ENCODE results near the gene ZDHHC8. TPM values are rescaled to one million over a fixed set of nuclear protein-coding genes. Genes with fewer than 3 reads are reported as not detected.

The ZDHHC8 gene
- total and polyA plus RNA-seq, 10 of the 15 experiments (the other 5 are each of a cell fraction or from before 2014, with no cell fraction given): 0.03 to 46.3 (median 5.3) TPM

- TF ChIP-seq SREBF2 (IDR thresholded peaks at IDR 0.05; ENCODE audit: low read length): no peak
Observed at GRCh38 chr22:20135806-20136602, 4.4 kb downstream of the ZDHHC8 start (continued).

DNA sequence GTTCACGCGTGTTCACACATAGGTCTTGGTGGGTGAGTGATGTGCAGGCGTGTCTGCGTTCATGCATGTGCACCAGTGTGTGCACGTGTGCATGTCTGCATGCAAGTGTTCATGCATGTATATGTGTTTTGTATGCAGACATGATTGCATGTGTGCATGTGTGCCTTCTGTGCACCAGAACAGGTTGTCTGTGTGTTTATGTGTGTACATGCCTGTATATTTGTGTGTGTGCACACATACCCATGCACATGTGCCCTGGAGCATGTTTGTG is 4.9 kb downstream of the ZDHHC8 start:
- no peak for FAIRE-seq
- Histone ChIP-seq H3K27me3 (replicated peaks in 1 of 2; ENCODE audit: control insufficient read depth in 2 of 2, insufficient read depth in 2 of 2, low read length in 1 of 2) (no peaks in the 10 kb centered on the region), H3K79me2 (ENCODE audit: control insufficient read depth, insufficient read depth, low read length) (peaks cover 7% of the 10 kb centered on the region), H2AFZ (ENCODE audit: control insufficient read depth, low read depth, low read length) (no peak overlapping the region), H3K9ac (ENCODE audit: control insufficient read depth, insufficient read depth, low read length) (no peak overlapping the region), H4K20me1 (ENCODE audit: control insufficient read depth, insufficient read depth) (no peaks in the 10 kb centered on the region), H3K36me3 (ENCODE audit: control insufficient read depth in 2 of 2, insufficient read depth in 2 of 2, low read length in 1 of 2) (no peaks in the 10 kb centered on the region; a peak in 1 of 4 replicates), H3K27ac (ENCODE audit: control insufficient read depth, insufficient read depth) (no peak overlapping the region), H3K4me3 (no peak overlapping the region), H3K4me1 (ENCODE audit: control insufficient read depth, insufficient read depth, low read length) (peaks cover 9% of the 10 kb centered on the region), H3K4me2 (ENCODE audit: control insufficient read depth, insufficient read depth) (no peak overlapping the region), H3K9me3 (replicated peaks; ENCODE audit: control insufficient read depth, insufficient read depth, low read length) (no peaks in the 10 kb centered on the region)
- ATAC-seq: no peak
- in situ Hi-C loops (cut with MboI) (no loop called here), intact Hi-C loops (cut with micrococcal nuclease; ENCODE audit: unreplicated experiment) (no loop called here)
- 85% methylated on average over 5 of the region's 5 CpGs for WGBS (ENCODE audit: insufficient coverage, insufficient replicate concordance, low lambda C conversion rate, missing lambda C conversion rate)
- SMC1A ChIA-PET (ENCODE audit: uncharacterized antibody, unreplicated experiment): no interaction called here
- RAD21 ChIA-PET (ENCODE audit: unreplicated experiment): no interaction called here
- DNase-seq (ENCODE audit: low read depth, low spot score): no peak
- BruUV-seq (replicated peaks): no TSS peak
- no peak for TF ChIP-seq POLR2AphosphoS5 (IDR thresholded peaks at IDR 0.05; ENCODE audit: low read length)
- no peak for TF ChIP-seq TAF1 (IDR thresholded peaks at IDR 0.05; ENCODE audit: borderline replicate concordance, low read depth, low read length)
- TF ChIP-seq RCOR1 (conservative IDR thresholded peaks at IDR 0.05; ENCODE audit: low read depth, low read length): no peak
- TF ChIP-seq YY1 (IDR thresholded peaks at IDR 0.05; ENCODE audit: low read depth, low read length): no peak
- TF ChIP-seq MLLT1 (IDR thresholded peaks at IDR 0.05): no peak
- TF ChIP-seq CREM (IDR thresholded peaks at IDR 0.05; ENCODE audit: low read depth): no peak
- TF ChIP-seq YBX1 (IDR thresholded peaks at IDR 0.05): no peak
- TF ChIP-seq CHD2 (IDR thresholded peaks at IDR 0.05; ENCODE audit: borderline replicate concordance, low read depth, low read length): no peak
- TF ChIP-seq, protein P1, sequence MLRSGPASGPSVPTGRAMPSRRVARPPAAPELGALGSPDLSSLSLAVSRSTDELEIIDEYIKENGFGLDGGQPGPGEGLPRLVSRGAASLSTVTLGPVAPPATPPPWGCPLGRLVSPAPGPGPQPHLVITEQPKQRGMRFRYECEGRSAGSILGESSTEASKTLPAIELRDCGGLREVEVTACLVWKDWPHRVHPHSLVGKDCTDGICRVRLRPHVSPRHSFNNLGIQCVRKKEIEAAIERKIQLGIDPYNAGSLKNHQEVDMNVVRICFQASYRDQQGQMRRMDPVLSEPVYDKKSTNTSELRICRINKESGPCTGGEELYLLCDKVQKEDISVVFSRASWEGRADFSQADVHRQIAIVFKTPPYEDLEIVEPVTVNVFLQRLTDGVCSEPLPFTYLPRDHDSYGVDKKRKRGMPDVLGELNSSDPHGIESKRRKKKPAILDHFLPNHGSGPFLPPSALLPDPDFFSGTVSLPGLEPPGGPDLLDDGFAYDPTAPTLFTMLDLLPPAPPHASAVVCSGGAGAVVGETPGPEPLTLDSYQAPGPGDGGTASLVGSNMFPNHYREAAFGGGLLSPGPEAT (IDR thresholded peaks at IDR 0.05; ENCODE audit: low read depth): no peak
- no peak for TF ChIP-seq HDAC2 (IDR thresholded peaks at IDR 0.05)
- no peak for TF ChIP-seq SREBF1 (IDR thresholded peaks at IDR 0.05; ENCODE audit: low read length)
- no peak for TF ChIP-seq NBN (IDR thresholded peaks at IDR 0.05)
- no peak for TF ChIP-seq NFYB (IDR thresholded peaks at IDR 0.05; ENCODE audit: insufficient read depth, low read depth, low read length)
- no peak for TF ChIP-seq NFXL1 (IDR thresholded peaks at IDR 0.05; ENCODE audit: borderline replicate concordance)
- TF ChIP-seq RBBP5 (conservative IDR thresholded peaks at IDR 0.05): no peak
- TF ChIP-seq IKZF1 (conservative IDR thresholded peaks at IDR 0.05): no peak
- no peak for TF ChIP-seq IRF5 (IDR thresholded peaks at IDR 0.05; ENCODE audit: borderline replicate concordance)
- TF ChIP-seq RELA (IDR thresholded peaks at IDR 0.05; ENCODE audit: borderline replicate concordance, partially characterized antibody): no peak
- POLR2A ChIA-PET: no interaction called here
- CTCF ChIA-PET: no interaction called here

All from GM12878 (cell line).